GM12872 (cell line): Measurements from ENCODE around the gene CALML6.

Experiments
- TF ChIP-seq, protein P1 (sequence below): IDR thresholded peaks from 3 replicates; pipeline ENCODE4 v1.5.1; 2011; ENCODE audit warnings: low read depth, mild to moderate bottlenecking, low read length, moderate library complexity; ENCODE audit not compliant: insufficient read depth

Gene CALML6, protein sequence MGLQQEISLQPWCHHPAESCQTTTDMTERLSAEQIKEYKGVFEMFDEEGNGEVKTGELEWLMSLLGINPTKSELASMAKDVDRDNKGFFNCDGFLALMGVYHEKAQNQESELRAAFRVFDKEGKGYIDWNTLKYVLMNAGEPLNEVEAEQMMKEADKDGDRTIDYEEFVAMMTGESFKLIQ

DNA sequence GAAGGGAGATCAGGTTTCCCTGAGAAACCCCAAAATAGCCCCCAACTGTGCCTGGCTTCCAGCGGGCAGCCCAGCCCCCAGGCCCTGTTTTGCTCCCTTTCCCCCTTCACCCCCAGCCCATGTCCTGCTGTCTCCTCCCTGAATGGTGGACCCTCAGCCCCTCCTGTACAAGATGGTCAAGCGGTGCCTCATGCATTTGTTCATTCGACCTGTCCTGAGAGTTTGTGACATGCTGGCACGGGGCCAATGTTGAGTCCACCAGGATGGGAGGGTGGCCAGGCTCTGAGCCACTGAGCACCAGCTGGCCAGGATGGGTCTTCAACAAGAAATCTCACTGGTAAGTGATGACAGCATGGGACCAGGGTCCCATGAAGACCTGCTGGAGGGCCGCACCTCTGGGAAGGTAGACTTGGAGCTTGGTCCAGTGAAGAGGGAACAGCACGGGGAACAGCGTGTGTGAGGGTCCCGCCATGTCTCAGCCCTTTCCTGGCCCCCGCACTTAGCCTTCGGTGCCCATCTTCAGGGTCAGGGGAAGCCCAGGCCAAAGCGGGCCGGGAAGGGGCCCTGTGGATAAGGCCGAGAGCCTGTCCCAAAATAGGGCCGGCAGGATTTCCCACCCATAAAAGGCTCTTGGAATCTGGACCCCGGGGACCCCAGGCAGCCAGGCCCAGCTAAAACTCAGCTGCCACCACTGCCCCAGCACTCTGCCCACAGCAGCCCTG lies at the start of gene CALML6:
Gene CALML6, plus strand, starts transcription at position 290 of the 722 bp plus-strand sequence. Its CDS starts 21 bp downstream, at position 311.
- TF ChIP-seq, protein P1, sequence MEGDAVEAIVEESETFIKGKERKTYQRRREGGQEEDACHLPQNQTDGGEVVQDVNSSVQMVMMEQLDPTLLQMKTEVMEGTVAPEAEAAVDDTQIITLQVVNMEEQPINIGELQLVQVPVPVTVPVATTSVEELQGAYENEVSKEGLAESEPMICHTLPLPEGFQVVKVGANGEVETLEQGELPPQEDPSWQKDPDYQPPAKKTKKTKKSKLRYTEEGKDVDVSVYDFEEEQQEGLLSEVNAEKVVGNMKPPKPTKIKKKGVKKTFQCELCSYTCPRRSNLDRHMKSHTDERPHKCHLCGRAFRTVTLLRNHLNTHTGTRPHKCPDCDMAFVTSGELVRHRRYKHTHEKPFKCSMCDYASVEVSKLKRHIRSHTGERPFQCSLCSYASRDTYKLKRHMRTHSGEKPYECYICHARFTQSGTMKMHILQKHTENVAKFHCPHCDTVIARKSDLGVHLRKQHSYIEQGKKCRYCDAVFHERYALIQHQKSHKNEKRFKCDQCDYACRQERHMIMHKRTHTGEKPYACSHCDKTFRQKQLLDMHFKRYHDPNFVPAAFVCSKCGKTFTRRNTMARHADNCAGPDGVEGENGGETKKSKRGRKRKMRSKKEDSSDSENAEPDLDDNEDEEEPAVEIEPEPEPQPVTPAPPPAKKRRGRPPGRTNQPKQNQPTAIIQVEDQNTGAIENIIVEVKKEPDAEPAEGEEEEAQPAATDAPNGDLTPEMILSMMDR: no peak

DNA sequence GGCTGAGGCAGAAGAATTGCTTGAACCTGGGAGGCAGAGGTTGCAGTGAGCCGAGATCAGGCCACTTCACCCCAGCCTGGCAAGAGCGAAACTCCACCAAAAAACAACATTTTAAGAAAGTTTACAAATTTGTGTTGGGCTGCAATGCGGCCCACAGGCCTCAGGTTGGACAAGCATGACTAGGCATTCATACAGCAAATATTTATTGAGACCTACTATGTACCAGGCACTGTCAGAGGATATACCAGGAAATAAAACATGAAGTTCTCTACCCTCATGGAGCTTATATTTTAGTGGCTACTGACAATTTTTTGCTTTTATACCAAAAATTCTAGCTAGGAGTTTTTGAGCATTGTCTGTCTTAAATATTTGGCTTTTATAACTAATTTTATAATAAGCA lies 47.9 kb upstream of the CALML6 start:
- TF ChIP-seq, protein P1: no peak

DNA sequence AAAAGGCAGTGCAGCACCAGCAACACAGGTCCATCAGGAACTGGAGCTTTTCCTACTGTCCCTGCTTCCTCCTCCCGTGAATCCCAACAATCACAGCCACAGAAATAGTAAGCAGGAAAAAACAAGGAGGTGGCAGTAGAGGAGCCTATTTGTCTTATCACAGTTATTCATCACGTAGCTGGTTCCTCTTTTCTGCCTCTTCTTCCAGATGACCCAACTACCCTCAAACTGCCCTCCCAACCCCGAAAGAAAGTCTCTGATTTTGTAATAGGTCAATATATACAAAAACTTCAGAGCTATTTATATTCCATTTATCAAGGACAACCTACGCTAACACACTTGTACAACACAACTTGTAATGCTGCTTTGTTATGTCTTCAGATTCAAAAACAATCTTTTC lies 45.6 kb upstream of the CALML6 start:
- TF ChIP-seq, protein P1: no peak

DNA sequence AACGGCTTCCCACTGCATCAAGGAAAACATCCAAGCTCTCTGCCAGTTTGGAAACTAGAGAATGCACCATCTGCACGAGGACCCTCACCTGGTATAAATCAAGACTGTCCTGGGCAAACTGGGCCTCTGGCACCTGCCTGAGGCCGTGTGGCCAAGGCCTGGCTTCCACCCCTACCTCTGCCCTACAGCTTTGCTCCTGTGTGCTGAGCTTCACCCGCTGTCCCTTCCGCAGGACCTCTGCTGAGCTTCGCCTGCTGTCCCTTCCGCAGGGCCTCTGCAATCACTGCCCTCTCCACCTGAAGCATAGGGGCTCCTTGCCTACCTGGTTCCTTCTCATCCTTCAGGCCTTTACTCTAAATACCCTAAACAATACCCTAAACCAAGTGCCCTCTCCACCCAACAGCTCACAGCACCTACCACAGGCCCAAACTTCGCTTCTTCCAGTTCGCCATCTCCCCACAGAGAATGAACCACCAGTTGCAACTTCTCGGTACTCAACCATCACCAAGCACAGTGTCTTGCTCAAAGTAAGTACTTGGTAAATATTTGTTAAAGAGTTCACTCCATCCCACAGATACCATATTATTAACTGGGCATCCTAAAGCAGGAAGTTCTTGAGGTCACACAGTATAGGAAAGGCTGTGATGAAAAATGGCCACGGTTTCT lies 42.6 kb upstream of the CALML6 start:
- TF ChIP-seq, protein P1: no peak

DNA sequence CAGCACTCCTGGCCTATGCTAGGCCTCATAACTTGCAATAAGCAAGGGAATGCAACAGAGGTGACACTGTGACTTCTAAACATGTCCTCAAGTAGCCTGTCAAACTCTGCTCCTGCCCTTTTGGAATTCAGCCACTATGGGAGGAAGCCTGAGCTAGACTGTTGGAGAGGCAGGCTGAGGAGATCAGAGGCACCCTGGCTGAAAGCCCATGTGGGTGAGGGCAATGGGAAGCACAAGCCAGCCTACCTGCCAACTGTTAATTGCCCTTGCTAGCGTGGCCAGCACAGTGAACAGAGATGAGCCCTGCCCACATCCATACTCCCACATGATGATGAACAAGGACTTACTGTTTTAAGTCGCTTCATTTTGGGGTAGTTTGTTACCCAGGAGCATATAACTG lies 41.9 kb upstream of the CALML6 start:
- TF ChIP-seq, protein P1: no peak

DNA sequence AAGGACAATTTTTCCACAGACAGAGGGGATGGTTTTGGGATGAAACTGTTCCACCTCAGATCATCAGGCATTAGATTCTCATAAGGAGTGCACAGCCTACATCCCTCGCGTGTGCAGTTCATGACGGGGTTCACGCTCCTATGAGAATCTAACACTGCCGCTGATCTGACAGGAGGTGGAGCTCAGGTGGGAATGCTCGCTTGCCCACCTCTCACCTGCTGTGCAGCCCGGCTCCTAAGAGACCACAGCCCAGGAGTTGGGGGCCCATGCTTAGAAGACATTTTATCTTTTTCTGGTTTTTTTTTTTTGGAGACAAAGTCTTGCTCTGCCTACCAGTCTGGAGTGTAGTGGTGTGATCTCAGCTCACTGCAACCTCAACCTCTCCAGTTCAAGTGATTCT lies 40.2 kb upstream of the CALML6 start:
- TF ChIP-seq, protein P1: no peak

DNA sequence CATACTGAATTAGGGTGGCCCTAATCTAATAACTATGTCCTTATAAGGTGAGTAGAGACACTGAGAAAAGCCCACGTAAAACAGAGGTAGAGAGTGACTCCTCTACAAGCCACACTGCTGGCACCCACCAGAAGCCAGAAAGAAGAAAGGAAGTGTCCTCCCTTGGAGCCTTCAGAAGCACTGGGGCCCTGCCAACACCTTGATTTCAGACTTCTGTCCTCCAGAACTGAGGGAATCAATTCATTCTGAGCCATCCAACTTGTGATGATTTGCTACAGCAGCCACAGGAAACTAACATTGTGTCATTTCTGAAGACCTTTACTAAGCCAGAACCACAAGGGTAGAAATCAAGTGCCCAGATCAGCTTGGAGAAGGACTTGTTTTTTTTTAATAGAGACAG lies 39.1 kb upstream of the CALML6 start:
- TF ChIP-seq, protein P1: no peak
